Neural progenitor cell (in vitro differentiated cells): ENCODE results near the gene EPB41L4A.

ENCODE experiments used
- CTCF ChIP-seq: fragments of 200-600 bp; sonication (generic); IDR thresholded peaks from 2 replicates; pipeline ENCODE4 v1.5.1; 2017; ENCODE audit warnings: antibody characterized with exemption, mild to moderate bottlenecking
- EZH2 ChIP-seq: fragments of 200-600 bp; sonication (generic); IDR thresholded peaks from 2 replicates; pipeline ENCODE4 v1.6.1; 2017; ENCODE audit warnings: antibody characterized with exemption, mild to moderate bottlenecking, moderate library complexity
- EZH2phosphoT487 ChIP-seq: fragments of 200-600 bp; sonication (generic); IDR thresholded peaks from 2 replicates; pipeline ENCODE4 v1.6.1; 2017; ENCODE audit warnings: antibody characterized with exemption

- TF ChIP-seq CTCF: no peak
- no peak for TF ChIP-seq EZH2phosphoT487
- no peak for TF ChIP-seq EZH2
Measured at GRCh38 chr5:112248623-112249022, 170.5 kb downstream of the EPB41L4A start.
